ENCODE measurements around the gene STON1. TPM values are rescaled to one million over a fixed set of nuclear protein-coding genes. Genes with fewer than 3 reads are reported as not detected.
"Not testable (repeated sequence)": the region's sequence is repeated elsewhere in the genome, so short reads cannot be mapped to it uniquely, and the experiment has no call there.

STON1 gene
- total and polyA plus RNA-seq, 5 donors, result 5.9 to 18.0 (median 12.9) TPM

DNA sequence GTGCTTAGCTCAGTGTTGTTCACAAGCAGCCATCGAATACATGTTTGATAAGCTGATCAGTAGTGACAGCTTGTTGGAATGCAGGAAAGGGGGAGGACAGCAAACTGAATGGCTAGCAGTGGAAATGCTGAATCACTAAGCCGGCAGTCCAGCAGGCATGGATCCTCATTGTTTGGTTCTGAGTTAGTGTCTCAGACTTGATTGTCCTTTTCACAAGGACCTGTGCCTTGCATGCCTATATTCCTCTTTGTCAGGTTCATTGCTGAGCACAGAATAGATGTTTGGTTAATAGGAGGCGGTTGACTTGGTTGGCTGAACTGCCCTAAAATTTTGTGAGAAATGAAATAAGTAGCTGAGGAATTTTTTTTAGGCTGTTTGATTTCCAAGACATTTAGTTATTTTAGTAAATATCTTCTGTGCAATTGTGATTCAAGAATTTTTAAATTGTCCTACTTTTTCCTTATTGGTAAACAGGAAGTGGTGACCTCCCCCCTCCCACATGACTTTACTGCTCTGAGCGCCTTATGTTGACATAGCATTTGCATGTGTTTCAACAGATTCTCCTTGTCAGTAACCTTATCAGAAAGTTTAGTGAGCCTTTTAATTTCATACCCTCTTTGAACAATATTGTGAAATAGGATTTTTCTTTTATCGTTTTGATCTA, 21.4 kb upstream of the STON1 start:
- no peaks in the 10 kb centered on the region for H3K27me3 ChIP-seq (ENCODE audit: control insufficient read depth, insufficient read depth)
- H3K9me3 ChIP-seq (ENCODE audit: control insufficient read depth, low read length), result no peaks in the 10 kb centered on the region
- intact Hi-C loops (cut with DNase I), result no loop called here
- WGBS, result 41% methylated on average over 5 of the region's 5 CpGs
- no peak overlapping the region for H3K4me3 ChIP-seq (ENCODE audit: low read length)
- H3K27ac ChIP-seq (ENCODE audit: low read length), result peak overlapping the region; percentile 64
- ATAC-seq (peak; percentile 57 to 64), DNase-seq (no peak)
- H3K4me1 ChIP-seq (ENCODE audit: control insufficient read depth, insufficient read depth, low read length), result peaks cover 3% of the 10 kb centered on the region

DNA sequence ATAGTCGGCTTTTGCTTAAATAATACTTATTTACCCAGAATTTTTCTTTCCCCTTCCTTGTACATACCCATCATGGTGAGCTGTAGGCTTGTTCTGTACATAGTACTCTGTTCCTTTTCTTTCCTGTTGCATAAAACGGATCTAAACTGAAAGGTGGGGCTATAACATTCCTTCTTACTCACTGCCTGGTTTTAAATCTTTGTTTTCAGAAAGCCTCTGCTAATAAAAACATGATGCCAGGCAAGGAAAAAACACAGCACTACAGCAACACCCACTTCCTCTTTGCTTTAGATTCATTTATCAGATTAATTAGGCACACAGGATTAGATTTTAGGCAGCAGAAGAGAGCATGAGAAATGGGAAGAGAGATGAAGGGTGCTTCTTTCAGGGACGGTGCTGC, 19.6 kb upstream of the STON1 start:
- H3K27me3 ChIP-seq (ENCODE audit: control insufficient read depth, insufficient read depth), result no peaks in the 10 kb centered on the region
- no peak overlapping the region for H3K4me3 ChIP-seq (ENCODE audit: low read length)
- intact Hi-C loops (cut with DNase I), result loop anchor here in 1 of 4 donors (10.0 kb wide), 1 partner anchor 74 kb away; no protein-coding TSS in a partner anchor
- peaks cover 3% of the 10 kb centered on the region for H3K4me1 ChIP-seq (ENCODE audit: control insufficient read depth, insufficient read depth, low read length)
- 52% methylated on average over 3 of the region's 3 CpGs for WGBS
- DNase-seq, result no peak
- no peaks in the 10 kb centered on the region for H3K9me3 ChIP-seq (ENCODE audit: control insufficient read depth, low read length)
- H3K27ac ChIP-seq (ENCODE audit: low read length), result no peak overlapping the region
- no peak for ATAC-seq

DNA sequence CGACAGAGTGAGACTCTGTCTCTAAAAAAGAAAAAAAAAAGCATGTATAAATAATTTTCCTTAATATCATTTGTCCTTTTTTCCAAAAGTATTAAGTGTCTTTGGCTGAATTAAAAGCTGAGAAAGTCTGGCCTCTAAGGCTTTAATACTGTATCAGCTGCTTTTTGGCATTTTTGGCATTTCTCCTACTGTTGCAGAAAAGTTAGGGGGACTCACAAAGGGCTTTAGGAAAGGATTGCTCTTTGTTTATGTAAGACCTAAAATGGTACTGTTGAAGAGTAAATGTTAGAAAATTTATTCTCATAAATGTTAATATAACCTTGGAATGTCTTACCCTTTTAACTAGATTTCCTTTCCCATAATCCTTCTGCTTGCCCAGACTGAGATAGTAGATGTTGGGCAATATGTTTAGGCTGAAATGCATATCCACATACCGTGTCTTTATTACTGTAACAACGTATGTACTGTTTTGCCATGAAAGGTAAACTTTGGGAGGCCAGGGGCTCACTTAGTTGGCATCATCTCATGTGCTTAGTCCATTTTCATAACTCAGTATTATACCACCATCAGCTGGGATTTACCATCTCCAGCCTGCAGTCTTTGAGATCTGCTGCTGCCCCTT, 18.0 kb upstream of the STON1 start:
- 74% methylated on average over 3 of the region's 3 CpGs for WGBS
- no peak overlapping the region for H3K27ac ChIP-seq (ENCODE audit: low read length)
- H3K9me3 ChIP-seq (ENCODE audit: control insufficient read depth, low read length), result no peaks in the 10 kb centered on the region
- no peak for DNase-seq
- intact Hi-C loops (cut with DNase I), result loop anchor here in 1 of 4 donors (10.0 kb wide), 1 partner anchor 73 kb away; no protein-coding TSS in a partner anchor
- H3K4me3 ChIP-seq (ENCODE audit: low read length), result no peak overlapping the region
- peaks cover 8% of the 10 kb centered on the region for H3K4me1 ChIP-seq (ENCODE audit: control insufficient read depth, insufficient read depth, low read length)
- ATAC-seq, result no peak
- no peaks in the 10 kb centered on the region for H3K27me3 ChIP-seq (ENCODE audit: control insufficient read depth, insufficient read depth)

DNA sequence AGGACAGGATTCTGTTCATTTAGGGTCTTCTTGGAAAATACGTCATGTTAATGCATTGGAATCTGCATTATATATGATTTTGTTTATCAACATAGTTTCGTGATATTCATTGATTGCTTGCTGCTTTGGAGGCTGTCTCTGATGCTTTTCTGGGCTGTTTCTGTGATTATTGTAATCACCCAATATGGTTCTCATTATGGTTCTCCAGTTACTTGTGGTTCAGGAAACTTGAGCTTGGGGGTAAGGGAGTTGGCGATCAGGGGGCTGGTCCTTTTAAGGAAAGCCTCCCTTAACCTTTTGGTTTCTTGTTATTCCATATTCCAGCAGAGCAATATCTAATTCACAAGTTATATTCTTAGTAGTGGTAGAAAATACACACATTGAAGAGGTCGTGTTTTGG, 17.4 kb upstream of the STON1 start:
- WGBS, result 96% methylated on average over 4 of the region's 4 CpGs
- no peaks in the 10 kb centered on the region for H3K9me3 ChIP-seq (ENCODE audit: control insufficient read depth, low read length)
- H3K4me1 ChIP-seq (ENCODE audit: control insufficient read depth, insufficient read depth, low read length), result peaks cover 8% of the 10 kb centered on the region
- no peak overlapping the region for H3K27ac ChIP-seq (ENCODE audit: low read length)
- H3K4me3 ChIP-seq (ENCODE audit: low read length), result no peak overlapping the region
- H3K27me3 ChIP-seq (ENCODE audit: control insufficient read depth, insufficient read depth), result no peaks in the 10 kb centered on the region
- DNase-seq, result no peak
- intact Hi-C loops (cut with DNase I), result loop anchor here in 1 of 4 donors (10.0 kb wide), 1 partner anchor 72 kb away; no protein-coding TSS in a partner anchor
- ATAC-seq, result no peak

DNA sequence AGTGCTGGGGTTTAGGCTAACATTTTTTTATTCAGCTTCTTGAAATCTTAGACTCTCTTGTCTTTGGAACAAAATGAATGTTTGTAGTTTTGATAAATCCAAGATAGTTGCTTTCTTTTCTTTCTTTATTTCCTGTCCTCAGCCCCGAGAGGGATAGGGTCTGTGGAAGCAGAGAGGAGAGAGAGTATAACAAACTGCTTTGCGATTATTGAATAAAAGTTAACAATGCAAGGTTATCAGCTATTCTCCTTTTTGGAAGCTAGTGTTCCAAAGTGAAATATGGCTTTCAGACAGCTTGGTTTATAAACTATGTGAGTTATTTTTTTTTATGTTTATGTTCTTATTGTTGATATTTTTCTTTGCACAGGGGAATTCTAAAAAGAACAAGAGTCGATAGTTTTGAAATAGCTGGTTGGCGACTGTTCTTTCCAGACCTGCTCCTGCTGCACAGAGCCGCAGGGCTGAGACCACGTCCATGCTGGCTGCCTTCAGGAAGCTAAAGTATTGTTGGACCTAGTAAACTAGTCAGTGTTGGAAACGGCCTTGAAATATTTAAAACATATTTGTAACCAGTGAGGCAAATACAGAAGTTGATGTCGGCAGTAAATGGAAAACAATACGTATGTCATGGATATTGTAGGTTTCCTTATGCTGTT, 15.5 kb upstream of the STON1 start:
- H3K4me1 ChIP-seq (ENCODE audit: control insufficient read depth, insufficient read depth, low read length), result peaks cover 5% of the 10 kb centered on the region
- ATAC-seq (peak; percentile 67 to 73), DNase-seq (peak in 1 of 3 donors; percentile 70)
- intact Hi-C loops (cut with DNase I), result loop anchor here in 1 of 4 donors (10.0 kb wide), 1 partner anchor 70 kb away; no protein-coding TSS in a partner anchor
- peak overlapping the region; percentile 72 for H3K27ac ChIP-seq (ENCODE audit: low read length)
- H3K9me3 ChIP-seq (ENCODE audit: control insufficient read depth, low read length), result no peaks in the 10 kb centered on the region
- no peak overlapping the region for H3K4me3 ChIP-seq (ENCODE audit: low read length)
- WGBS, result 54% methylated on average over 9 of the region's 9 CpGs
- H3K27me3 ChIP-seq (ENCODE audit: control insufficient read depth, insufficient read depth), result no peaks in the 10 kb centered on the region

DNA sequence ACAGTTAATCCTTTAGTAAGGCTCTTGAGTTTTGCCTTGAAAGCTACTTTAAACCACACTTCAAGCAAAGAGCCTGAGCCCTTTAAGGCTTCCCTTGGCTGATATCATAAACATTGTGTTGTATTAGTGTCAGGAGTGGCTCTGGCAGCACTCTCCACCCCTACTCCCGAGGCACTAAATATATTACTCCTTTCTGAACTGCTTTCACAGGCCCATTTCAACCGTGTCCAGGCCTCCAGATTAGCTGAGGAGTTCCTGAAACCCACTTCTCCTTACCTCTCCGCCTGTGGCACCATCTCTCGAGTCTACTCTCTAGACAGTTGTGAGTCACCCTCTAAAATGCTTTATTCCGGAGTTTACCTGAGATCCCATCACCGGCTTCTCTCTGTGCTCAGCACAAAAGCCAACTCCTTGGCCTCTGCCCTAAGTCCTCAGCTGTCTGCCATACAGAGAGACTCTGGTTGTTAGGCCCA, 14.4 kb upstream of the STON1 start:
- H3K27me3 ChIP-seq (ENCODE audit: control insufficient read depth, insufficient read depth), result no peaks in the 10 kb centered on the region
- H3K27ac ChIP-seq (ENCODE audit: low read length), result peak overlapping the region; percentile 54
- ATAC-seq, result peak; percentile 83 to 87
- DNase-seq, result peak in 1 of 3 donors; percentile 81
- intact Hi-C loops (cut with DNase I), result loop anchor here in 1 of 4 donors (10.0 kb wide), 1 partner anchor 69 kb away; no protein-coding TSS in a partner anchor
- no peaks in the 10 kb centered on the region for H3K9me3 ChIP-seq (ENCODE audit: control insufficient read depth, low read length)
- 60% methylated on average over 6 of the region's 6 CpGs for WGBS
- H3K4me1 ChIP-seq (ENCODE audit: control insufficient read depth, insufficient read depth, low read length), result peaks cover 5% of the 10 kb centered on the region
- no peak overlapping the region for H3K4me3 ChIP-seq (ENCODE audit: low read length)

DNA sequence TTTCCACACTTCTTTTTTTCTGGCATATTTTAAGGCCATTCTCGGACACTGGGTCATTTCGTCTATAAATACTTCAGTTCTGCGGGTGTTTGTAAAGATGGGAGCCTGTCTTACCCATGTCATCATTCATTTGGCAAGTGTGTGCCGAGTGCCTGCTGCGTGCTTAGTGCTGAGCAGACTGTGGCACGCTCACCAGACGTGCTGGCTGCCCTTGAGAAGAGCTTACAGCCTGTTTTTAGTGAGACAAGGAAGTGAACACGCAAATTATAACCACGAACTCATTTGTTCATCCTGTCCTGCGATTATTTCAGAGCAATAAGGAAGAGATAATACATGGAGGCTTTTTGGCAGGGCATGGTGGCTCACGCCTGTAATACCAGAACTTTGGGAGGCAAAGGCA, 10.4 kb upstream of the STON1 start:
- ATAC-seq, result no peak
- H3K27me3 ChIP-seq (ENCODE audit: control insufficient read depth, insufficient read depth), result no peaks in the 10 kb centered on the region
- DNase-seq, result no peak
- no peak overlapping the region for H3K27ac ChIP-seq (ENCODE audit: low read length)
- 80% methylated on average over 11 of the region's 11 CpGs for WGBS
- intact Hi-C loops (cut with DNase I), result loop anchor here in 1 of 4 donors (10.0 kb wide), 1 partner anchor 65 kb away; no protein-coding TSS in a partner anchor
- peaks cover 5% of the 10 kb centered on the region for H3K4me1 ChIP-seq (ENCODE audit: control insufficient read depth, insufficient read depth, low read length)
- no peak overlapping the region for H3K4me3 ChIP-seq (ENCODE audit: low read length)
- no peaks in the 10 kb centered on the region for H3K9me3 ChIP-seq (ENCODE audit: control insufficient read depth, low read length)

DNA sequence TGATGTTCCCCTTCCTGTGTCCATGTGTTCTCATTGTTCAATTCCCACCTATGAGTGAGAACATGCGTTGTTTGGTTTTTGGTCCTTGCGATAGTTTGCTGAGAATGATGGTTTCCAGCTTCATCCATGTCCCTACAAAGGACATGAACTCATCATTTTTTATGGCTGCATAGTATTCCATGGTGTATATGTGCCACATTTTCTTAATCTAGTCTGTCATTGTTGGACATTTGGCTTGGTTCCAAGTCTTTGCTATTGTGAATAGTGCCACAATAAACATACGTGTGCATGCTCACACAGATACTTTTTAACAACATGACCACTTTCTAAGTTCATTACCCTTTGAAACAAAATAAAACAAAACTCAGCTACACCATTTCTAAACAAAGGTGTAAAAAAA, 5.2 kb upstream of the STON1 start:
- H3K27ac ChIP-seq (ENCODE audit: low read length); intact Hi-C loops (cut with DNase I); DNase-seq; H3K9me3 ChIP-seq (ENCODE audit: control insufficient read depth, low read length); H3K4me3 ChIP-seq (ENCODE audit: low read length); ATAC-seq; H3K27me3 ChIP-seq (ENCODE audit: control insufficient read depth, insufficient read depth): not testable (repeated sequence)
- 83% methylated on average over 3 of the region's 3 CpGs for WGBS
- H3K4me1 ChIP-seq (ENCODE audit: control insufficient read depth, insufficient read depth, low read length), result peaks cover 12% of the 10 kb centered on the region

DNA sequence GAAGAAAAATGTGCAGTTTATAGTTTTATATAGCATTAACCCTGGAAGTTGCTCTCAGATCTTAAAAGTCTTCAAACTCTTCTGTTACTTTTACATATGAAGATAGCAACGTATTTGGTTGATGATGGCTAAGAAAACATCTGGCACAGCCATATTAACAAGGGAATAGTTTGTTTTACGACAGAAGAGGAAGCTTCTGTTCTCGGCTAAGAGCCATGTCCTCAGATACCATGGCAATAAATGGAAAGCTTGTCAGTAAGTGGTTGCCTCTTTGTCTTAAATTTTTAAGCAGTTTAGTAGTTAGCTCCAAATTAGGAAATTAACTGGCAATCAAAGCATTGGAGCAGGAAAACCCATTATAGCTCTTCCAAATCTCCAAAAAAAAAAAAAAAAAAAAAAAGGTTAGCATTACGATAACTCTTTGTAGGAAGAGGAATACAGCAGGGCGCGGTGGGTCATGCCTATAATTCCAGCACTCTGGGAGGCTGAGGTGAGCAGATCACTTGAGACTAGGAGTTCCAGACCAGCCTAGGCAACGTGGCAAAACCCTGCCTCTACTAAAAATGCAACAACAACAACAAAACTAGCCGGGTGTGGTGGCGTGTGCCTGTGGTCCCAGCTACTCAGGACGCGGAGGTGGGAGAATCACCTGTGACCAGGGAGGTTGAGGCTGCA, 4.5 kb upstream of the STON1 start:
- Histone ChIP-seq H3K4me3 (ENCODE audit: low read length) (no peak overlapping the region), H3K27ac (ENCODE audit: low read length) (peak overlapping the region; percentile 71), H3K4me1 (ENCODE audit: control insufficient read depth, insufficient read depth, low read length) (peaks cover 12% of the 10 kb centered on the region), H3K27me3 (ENCODE audit: control insufficient read depth, insufficient read depth) (no peaks in the 10 kb centered on the region), H3K9me3 (ENCODE audit: control insufficient read depth, low read length) (no peaks in the 10 kb centered on the region)
- WGBS, result 50% methylated on average over 11 of the region's 11 CpGs
- DNase-seq (peak in 2 of 3 donors; percentile 42 to 80), ATAC-seq (peak; percentile 75 to 76)
- intact Hi-C loops (cut with DNase I), result no loop called here

DNA sequence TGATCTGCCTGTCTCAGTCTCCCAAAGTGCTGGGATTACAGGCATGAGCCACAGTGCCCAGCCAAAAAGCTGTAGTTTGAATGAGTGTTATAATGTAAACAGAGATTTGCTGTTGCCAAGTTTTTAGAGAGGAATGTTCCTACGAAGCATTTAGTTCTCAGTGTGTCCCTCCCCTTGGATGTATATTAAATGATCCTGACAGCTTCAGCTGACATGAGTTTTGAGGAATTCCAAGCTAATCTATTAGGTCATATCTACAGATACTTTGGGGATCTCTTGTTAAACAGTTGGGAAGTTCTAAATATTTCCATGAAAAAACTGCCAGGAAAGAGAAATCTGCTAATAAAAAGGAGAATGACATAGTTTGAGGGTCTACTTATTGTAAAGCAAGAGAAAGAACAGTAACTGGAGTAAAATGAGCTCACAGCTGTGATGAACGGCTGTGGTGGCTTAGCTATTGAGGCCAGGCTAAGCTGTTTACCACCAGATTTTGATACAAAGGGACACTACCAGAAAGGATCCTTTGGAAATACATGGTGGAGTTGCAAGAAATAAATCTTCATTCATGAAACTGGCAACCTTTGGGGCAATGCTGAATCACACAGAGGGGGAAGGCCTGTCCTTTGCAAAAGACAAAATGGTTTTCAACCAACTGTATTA, 2.6 kb upstream of the STON1 start:
- intact Hi-C loops (cut with DNase I), result no loop called here
- no peaks in the 10 kb centered on the region for H3K9me3 ChIP-seq (ENCODE audit: control insufficient read depth, low read length)
- H3K27me3 ChIP-seq (ENCODE audit: control insufficient read depth, insufficient read depth), result no peaks in the 10 kb centered on the region
- 60% methylated on average over 2 of the region's 2 CpGs for WGBS
- H3K4me3 ChIP-seq (ENCODE audit: low read length), result no peak overlapping the region
- H3K27ac ChIP-seq (ENCODE audit: low read length), result no peak overlapping the region
- ATAC-seq (no peak), DNase-seq (no peak)
- peaks cover 12% of the 10 kb centered on the region for H3K4me1 ChIP-seq (ENCODE audit: control insufficient read depth, insufficient read depth, low read length)
